NCI-H2196 (cell line): Measurements from ENCODE around the gene ARHGAP10.

Experiments used
- DNase-seq: peaks from one replicate; lab custom pipeline; 2025; ENCODE audit not compliant: unreplicated experiment; lab: John Stamatoyannopoulos, UW

ARHGAP10 gene

GRCh38 chr4:147765121-147765529 lies 33.2 kb downstream of the ARHGAP10 start:
- DNase-seq: no peak

DNA sequence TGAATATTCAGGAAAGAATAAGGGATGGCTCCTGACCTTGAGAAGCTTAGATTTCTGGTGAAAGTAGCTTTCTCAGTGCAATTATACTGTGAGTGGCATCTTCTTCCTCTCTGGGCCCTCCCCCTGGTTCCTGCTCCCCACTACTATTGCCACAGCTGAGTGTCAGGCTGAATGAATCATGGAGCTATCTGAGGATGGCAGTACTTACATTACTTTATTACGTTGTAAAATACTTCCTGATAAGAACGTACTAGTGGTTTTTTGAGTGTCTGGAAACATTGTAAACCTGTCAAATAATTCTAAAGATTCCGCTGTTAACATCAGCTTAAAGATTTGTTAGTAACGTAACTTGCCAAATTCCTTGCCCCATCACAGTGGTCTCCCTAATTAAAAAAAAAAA lies 36.2 kb downstream of the ARHGAP10 start:
- DNase-seq: no peak

- DNase-seq: no peak
Measured at GRCh38 chr4:147769386-147769785, 37.5 kb downstream of the ARHGAP10 start.

DNA sequence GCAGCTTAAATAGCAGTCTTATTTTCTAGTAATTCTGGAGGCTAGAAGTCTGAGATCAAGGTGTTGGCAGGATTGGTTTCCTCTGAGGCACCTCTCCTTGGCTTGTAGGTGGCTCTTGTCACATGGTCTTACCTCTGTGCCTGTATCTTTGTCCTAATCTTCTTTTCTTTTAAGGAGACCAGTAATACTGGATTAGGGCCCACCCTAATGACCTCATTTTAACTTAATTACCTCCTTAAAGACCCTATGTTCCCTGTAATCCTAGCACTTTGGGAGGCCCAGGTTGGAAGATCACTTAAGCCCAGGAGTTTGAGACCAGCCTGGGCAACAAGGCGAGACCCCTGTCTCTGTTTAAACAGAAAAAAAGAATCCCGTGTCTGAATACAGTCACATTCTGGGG lies 38.9 kb downstream of the ARHGAP10 start:
- no peak for DNase-seq

GRCh38 chr4:147772056-147772455 lies 40.2 kb downstream of the ARHGAP10 start:
- DNase-seq: no peak

GRCh38 chr4:147772459-147772969 lies 40.6 kb downstream of the ARHGAP10 start:
- no peak for DNase-seq

- DNase-seq: no peak
Measured at GRCh38 chr4:147773261-147774184, 41.6 kb downstream of the ARHGAP10 start.

DNA sequence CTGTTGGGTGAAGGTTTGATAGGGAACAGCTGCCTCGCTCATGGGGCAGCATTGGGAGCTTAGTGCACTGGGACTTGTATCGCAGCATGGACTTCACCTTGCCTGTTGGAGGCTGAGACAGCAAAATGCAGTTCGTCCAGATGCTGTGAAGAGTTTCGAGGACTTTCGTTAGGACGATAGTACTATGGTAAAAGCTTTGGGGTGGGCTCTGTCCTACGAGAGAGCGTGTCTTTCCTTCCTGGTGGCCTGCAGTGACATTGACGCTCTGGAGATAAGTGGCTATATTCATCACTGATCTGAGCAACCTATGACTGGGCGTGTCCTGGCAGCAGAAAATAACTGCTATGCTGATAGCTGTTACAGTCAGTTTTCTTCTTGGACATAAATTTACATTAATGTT lies 44.8 kb downstream of the ARHGAP10 start:
- DNase-seq: no peak

DNA sequence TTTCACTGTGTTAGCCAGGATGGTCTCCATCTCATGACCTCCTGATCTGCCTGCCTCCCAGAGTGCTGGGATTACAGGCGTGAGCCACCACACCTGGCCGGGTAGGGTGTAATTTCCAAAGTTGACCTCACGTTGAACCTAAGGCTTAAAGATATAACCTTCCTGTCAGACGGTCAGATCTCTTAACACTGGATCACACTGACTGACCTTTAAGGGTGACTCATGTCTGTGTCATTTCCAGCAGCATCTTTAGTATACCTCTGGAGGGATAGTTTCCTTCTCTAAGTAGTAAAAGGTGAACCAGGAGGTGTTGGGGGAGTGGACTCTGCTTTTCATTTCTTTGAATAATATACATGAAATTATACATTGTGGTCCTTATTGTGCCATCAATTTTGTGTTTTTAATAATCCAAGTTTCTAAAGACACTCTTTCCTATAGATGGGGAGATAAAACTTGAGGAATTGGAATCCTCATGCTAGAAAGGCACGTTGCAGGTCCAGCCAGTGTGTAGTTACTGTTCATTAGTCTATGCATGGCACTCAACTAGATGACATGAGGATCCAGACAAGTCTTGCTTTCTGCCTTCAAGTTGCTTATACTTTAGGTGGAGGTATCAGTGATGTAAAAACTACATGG lies 45.7 kb downstream of the ARHGAP10 start:
- DNase-seq: no peak

DNA sequence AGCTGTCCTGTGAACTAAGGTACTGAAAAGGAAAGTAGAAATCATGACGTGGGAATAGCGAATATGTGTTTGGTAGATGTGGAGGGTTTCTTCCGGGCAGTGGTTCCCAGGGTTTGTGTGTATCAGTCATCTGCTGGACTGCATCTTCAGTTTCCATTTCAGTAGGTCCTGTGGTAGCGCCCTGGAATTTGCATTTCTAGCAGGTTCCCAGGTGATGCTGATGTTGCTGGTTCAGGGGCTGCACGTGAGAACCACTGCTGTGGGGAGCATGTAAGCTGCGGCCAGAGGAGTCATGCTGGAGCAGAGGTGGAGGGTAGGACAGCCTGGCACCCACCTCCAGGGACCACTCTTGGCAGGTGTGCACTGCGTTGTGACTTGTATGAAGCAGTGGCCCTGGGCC lies 47.1 kb downstream of the ARHGAP10 start:
- no peak for DNase-seq

GRCh38 chr4:147779451-147779850 lies 47.6 kb downstream of the ARHGAP10 start:
- DNase-seq: no peak

DNA sequence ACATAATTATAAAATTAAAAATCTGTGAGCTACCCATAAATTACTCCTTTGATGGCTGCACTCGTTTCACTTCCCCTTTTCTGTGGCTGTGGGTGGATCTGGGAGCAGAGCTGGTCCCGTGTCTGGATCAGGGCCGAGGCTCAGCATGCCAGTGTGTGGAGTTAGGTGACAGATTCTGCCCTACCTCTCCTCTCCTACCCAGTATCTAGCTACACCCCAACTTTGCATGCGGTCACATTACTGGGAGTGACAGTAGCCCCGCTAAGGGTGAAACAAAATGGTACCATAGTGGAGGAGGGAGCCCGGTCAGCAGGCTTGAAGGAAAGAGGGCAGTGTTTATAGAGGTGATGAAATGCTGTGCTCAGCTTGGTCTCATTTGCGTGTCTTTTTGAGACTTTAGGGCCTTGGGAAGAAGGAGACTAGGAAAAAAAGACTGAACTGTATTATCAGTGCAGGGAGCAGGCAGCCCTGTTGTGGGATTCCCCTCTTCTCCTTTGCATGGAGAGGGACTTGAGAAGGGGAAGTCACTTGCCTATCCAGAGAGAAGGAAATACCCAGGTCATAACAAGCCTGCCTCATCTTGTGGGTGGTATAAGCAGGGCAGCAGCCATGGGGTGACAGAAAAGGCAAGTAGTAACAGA lies 48.4 kb downstream of the ARHGAP10 start:
- no peak for DNase-seq

- DNase-seq: no peak
Measured at GRCh38 chr4:147782087-147782781, 50.3 kb downstream of the ARHGAP10 start.

GRCh38 chr4:147785129-147785528 lies 53.2 kb downstream of the ARHGAP10 start:
- no peak for DNase-seq

DNA sequence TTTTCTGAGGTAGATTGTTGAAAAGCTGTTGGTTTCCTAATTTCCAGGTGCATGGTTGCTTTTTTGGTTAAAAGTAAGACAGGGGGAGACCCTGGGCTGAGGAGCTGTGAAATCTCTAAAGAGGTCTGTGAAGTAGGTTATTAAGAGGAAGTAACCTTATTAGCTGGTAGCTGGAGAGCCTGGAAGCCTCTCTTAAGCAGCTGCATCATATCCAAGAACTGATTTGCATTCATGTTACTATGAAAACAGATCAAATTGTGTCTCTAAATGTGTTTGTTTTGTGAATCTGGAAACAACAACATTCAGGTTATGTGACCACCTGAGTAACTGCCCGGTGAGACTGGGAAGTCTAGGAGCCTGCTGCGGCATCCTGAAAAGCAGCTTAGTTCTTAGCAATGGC lies 54.1 kb downstream of the ARHGAP10 start:
- no peak for DNase-seq

- no peak for DNase-seq
Measured at GRCh38 chr4:147786531-147786930, 54.6 kb downstream of the ARHGAP10 start.

DNA sequence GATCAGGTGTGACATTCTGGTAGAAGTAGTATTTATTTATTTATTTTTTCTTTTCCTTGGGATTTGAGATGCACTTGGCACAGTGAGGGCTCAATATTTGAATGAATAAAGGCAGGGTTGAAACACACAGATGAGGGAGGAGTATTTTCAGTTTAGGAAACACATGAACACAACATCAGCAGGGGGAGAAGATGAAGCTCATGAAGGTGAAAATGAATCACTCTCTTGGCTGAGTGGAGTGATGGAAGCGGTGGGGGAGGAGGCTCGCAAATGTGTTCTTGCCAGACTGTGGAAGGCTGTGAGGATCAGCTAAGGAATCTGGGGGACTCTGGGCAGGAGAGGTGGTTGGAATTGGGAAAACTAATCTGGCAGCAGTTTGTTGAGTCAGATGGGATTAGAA lies 55.3 kb downstream of the ARHGAP10 start:
- DNase-seq: no peak

DNA sequence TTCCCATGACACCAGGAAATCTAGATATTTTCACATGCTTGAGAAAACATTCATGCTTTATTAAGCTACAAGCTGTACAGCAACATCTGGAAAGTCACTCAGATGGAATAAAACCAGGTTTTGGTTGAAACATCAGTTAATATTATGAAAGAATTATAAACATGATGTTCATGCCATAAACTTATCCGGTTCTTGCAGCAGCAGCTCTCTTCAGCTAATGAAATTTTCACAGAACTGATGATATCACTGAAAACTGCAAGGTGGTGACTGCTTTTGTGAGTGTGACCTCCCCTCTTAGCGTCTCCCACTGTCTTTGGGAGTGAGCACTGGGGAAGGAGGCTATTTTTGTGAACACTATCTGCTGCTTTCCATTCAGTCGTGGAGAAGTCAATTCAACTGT lies 56.9 kb downstream of the ARHGAP10 start:
- no peak for DNase-seq

DNA sequence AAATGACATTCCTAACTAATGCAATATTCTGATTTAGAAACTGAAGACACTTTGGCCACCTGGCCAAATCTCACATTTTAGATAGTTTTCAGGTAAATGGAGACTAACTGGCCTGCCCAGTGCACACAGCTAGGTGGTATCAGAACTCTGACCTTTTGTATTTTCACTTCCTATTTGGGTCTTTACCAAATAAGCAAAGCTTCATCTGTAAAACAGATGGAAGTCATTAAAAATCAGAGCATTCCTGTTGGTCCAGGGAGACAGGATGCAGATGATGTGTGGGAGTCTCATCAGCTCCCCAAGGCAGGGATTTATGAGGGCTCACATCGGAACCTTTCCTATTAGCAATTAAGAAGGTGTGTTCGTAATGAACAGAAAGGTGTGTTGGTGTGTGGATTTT lies 57.7 kb downstream of the ARHGAP10 start:
- no peak for DNase-seq

DNA sequence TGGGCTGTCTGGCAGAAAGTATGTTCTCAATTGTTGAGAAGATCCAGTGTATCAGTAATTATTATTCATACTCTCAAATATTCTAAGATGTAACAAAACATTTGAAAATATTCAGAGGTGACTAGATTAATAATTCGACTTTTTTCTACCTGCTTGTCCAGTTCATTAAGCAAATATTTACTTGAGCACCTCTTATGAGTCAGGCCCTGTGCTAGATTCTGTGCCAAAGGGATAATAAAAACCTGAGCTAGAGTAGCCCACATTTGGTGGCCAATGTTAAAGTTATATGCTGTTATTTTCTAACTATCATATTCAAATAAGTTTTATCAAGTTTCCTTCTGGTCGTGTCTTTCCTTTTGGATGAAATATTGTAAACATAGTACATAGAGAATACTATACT lies 58.5 kb downstream of the ARHGAP10 start:
- no peak for DNase-seq

DNA sequence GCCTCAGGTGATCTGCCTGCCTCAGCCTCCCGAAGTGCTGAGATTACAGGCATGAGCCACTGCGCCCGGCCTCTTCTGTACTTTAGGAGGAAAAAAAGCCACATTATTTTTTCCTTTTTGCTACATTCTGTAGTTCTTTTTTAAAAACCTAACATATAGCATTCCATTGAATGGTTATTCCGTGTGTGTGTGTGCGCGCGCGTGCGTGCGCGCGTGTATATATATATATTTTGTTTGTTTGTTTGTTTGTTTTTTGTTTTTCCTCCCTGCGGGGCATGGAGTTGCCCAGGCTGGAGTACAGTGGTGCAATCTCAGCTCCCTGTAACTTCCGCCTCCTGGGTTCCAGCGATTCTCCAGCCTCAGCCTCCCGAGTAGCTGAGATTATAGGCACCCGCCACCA lies 59.5 kb downstream of the ARHGAP10 start:
- DNase-seq: no peak
